Measurements from ENCODE around the gene ATP9A.

GRCh38 chr20:51636123-51636522 is 132.1 kb downstream of the ATP9A start:
- no peak for TF ChIP-seq EZH2 (IDR thresholded peaks at IDR 0.05)
- no peak for TF ChIP-seq CTCF (IDR thresholded peaks at IDR 0.05)
- no peak for TF ChIP-seq EZH2phosphoT487 (IDR thresholded peaks at IDR 0.05)

Measured in neural progenitor cell (in vitro differentiated cells).